ENCODE measurements around the gene OTUD3.

OTUD3 gene

GRCh38 chr1:19957779-19958178, 75.6 kb downstream of the OTUD3 start:
- no peak for DNase-seq

GRCh38 chr1:19960591-19960990, 78.4 kb downstream of the OTUD3 start:
- DNase-seq, result no peak

Measured in T-helper 9 cell (primary cell).